Endothelial cell of umbilical vein (primary cell): ENCODE measurements around the gene FAM187B. TPM values are rescaled to one million over a fixed set of nuclear protein-coding genes. Genes with fewer than 3 reads are reported as not detected.

Experiments
- BruUV-seq: library from RNA; stranded (reverse); fragments of 400-500 nt; replicated peaks from 2 replicates; lab custom pipeline; 2021; lab: Mats Ljungman, UMichigan
- CTCF ChIA-PET: fragments of 300-600, 350-600 bp; sonication (Branson Sonifier 250); formaldehyde crosslinking; loops from one replicate; lab custom pipeline; 2021; ENCODE audit warnings: antibody characterized with exemption, inconsistent platforms; lab: Charles Lee
- POLR2A ChIA-PET: fragments of 300-600, 350-600 bp; sonication (Branson Sonifier 250); formaldehyde crosslinking; loops from one replicate; lab custom pipeline; 2021; ENCODE audit warnings: antibody characterized with exemption, inconsistent platforms; lab: Charles Lee
- DNase-seq: peaks from one replicate; pipeline ENCODE4 v3.0.0-alpha.2; 2011; ENCODE audit warnings: low read depth, low spot score
- FAIRE-seq: peaks from 2 replicates; lab custom pipeline; 2011; peaks lifted over from hg19 to GRCh38; lab: Jason Lieb, UNC
- H2AFZ ChIP-seq: 2 replicates; pipeline ENCODE4 v1.6.0; 2012; ENCODE audit warnings: low read depth, low read length, control low read depth, inconsistent platforms
- H3K27ac ChIP-seq: 2 replicates; pipeline ENCODE4 v1.5.1; 2011; ENCODE audit warnings: low read depth, mild to moderate bottlenecking, control low read depth, low read length, moderate library complexity; ENCODE audit not compliant: insufficient read depth
- H3K27me3 ChIP-seq, 2 experiments: 2 replicates each; pipeline versions ENCODE4 v1.6.0 to v1.6.1; 2011; ENCODE audit warnings: low read length in 2 of 2, mixed read lengths in 1 of 2; ENCODE audit not compliant: control insufficient read depth in 2 of 2, insufficient read depth in 2 of 2
- H3K36me3 ChIP-seq, 2 experiments: 2 replicates in 1 of 2; 3 replicates in 1 of 2; pipeline ENCODE4 v1.5.1; 2011; ENCODE audit warnings: low read length in 2 of 2, mild to moderate bottlenecking in 1 of 2, moderate library complexity in 1 of 2; ENCODE audit not compliant: control insufficient read depth in 2 of 2, insufficient read depth in 2 of 2; ENCODE audit errors: extremely low read depth in 1 of 2
- H3K4me1 ChIP-seq: 3 replicates; pipeline ENCODE4 v1.5.1; 2011; ENCODE audit warnings: mild to moderate bottlenecking, low read length; ENCODE audit not compliant: control insufficient read depth, insufficient read depth; ENCODE audit errors: extremely low read depth
- H3K4me2 ChIP-seq: 2 replicates; pipeline ENCODE4 v1.6.1; 2011; ENCODE audit warnings: low read length, control low read depth, mixed read lengths; ENCODE audit not compliant: insufficient read depth
- H3K4me3 ChIP-seq, 3 experiments: fragments of 200-600 bp in 1 of 3; sonication (generic), shearing (Covaris generic) in 1 of 3; replicated peaks in 1 of 3; 2 replicates each; pipeline ENCODE4 v1.5.1; 2011 to 2016; ENCODE audit warnings: control low read depth in 3 of 3, low read length in 3 of 3, mild to moderate bottlenecking in 2 of 3, inconsistent platforms in 1 of 3, low read depth in 1 of 3, moderate library complexity in 1 of 3; ENCODE audit not compliant: insufficient read depth in 1 of 3
- H3K79me2 ChIP-seq: 2 replicates; pipeline ENCODE4 v1.6.0; 2012; ENCODE audit warnings: low read length, inconsistent platforms; ENCODE audit not compliant: control insufficient read depth, insufficient read depth
- H3K9ac ChIP-seq: replicated peaks from 2 replicates; pipeline ENCODE3; 2011; ENCODE audit warnings: low read length, control low read depth; ENCODE audit not compliant: insufficient read depth; ENCODE audit errors: extremely low read depth
- H3K9me1 ChIP-seq: replicated peaks from 3 replicates; pipeline ENCODE4 v1.6.0; 2011; ENCODE audit warnings: mild to moderate bottlenecking, low read length; ENCODE audit not compliant: control insufficient read depth, insufficient read depth; ENCODE audit errors: extremely low read depth
- H3K9me3 ChIP-seq: replicated peaks from 2 replicates; pipeline ENCODE4 v1.5.1; 2012; ENCODE audit warnings: low read length, inconsistent platforms; ENCODE audit not compliant: control insufficient read depth, insufficient read depth
- H4K20me1 ChIP-seq: replicated peaks from 2 replicates; pipeline ENCODE3; 2011; ENCODE audit warnings: mild to moderate bottlenecking, low read length; ENCODE audit not compliant: control insufficient read depth, insufficient read depth; ENCODE audit errors: extremely low read depth
- CTCF ChIP-seq, 2 donors: IDR thresholded peaks; 1 replicate in 1 of 2; 2 replicates in 1 of 2; pipeline ENCODE4 v1.5.1; 2011; ENCODE audit warnings: low read length in 2 of 2, mild to moderate bottlenecking in 2 of 2, moderate library complexity in 2 of 2, control low read depth in 1 of 2, inconsistent platforms in 1 of 2, low read depth in 1 of 2; ENCODE audit not compliant: insufficient read depth in 1 of 2; ENCODE audit errors: extremely low read depth in 1 of 2
- EZH2 ChIP-seq: IDR thresholded peaks from 2 replicates; pipeline ENCODE4 v1.6.1; 2012; ENCODE audit warnings: borderline replicate concordance, low read depth, mild to moderate bottlenecking, moderate library complexity, low read length, inconsistent platforms; ENCODE audit not compliant: severe bottlenecking
- FOS ChIP-seq: IDR thresholded peaks from 2 replicates; pipeline ENCODE4 v1.6.1; 2011; ENCODE audit warnings: mild to moderate bottlenecking, low read length, moderate library complexity, borderline replicate concordance; ENCODE audit not compliant: insufficient read depth
- GATA2 ChIP-seq: IDR thresholded peaks from 2 replicates; pipeline ENCODE4 v1.7.0; 2011; ENCODE audit warnings: low read depth, mild to moderate bottlenecking, moderate library complexity, mixed read lengths, low read length; ENCODE audit not compliant: insufficient read length, insufficient read depth
- JUN ChIP-seq: IDR thresholded peaks from 2 replicates; pipeline ENCODE4 v1.6.1; 2011; ENCODE audit warnings: borderline replicate concordance, low read depth; ENCODE audit not compliant: insufficient read length, insufficient read depth
- MAX ChIP-seq: IDR thresholded peaks from 2 replicates; pipeline ENCODE4 v1.6.1; 2011; ENCODE audit not compliant: insufficient read depth, insufficient read length
- MYC ChIP-seq: IDR thresholded peaks from one replicate; pipeline ENCODE4 v1.6.1; 2011; ENCODE audit warnings: mild to moderate bottlenecking, low read depth, low read length
- POLR2A ChIP-seq: IDR thresholded peaks from 2 replicates; pipeline ENCODE4 v1.6.1; 2012; ENCODE audit warnings: low read depth, mild to moderate bottlenecking, control low read depth, low read length
- POLR2AphosphoS5 ChIP-seq: IDR thresholded peaks from 2 replicates; pipeline ENCODE4 v1.6.1; 2012; ENCODE audit warnings: low read depth, mild to moderate bottlenecking, control low read depth, low read length, moderate library complexity; ENCODE audit not compliant: insufficient read depth
- dilution Hi-C: fragments of 300-500 bp; cut with MboI; formaldehyde crosslinking; loops from one replicate; pipeline ENCODE4 v1.15.0; 2019; ENCODE audit warnings: low sequenced_read_pairs; ENCODE audit not compliant: extremely low pct_ligation_motif_present
- intact Hi-C: fragments of 100-400 bp; cut with micrococcal nuclease; formaldehyde crosslinking; loops from one replicate; pipeline ENCODE4 v1.10.0; 2022
- polyA plus RNA-seq, 4 experiments: library from polyadenylated mRNA; depleted of rRNA in 3 of 4; stranded (reverse) in 3 of 4; unstranded in 1 of 4; fragments of >200 nt; gene quantifications; 2 replicates each; pipeline versions ENCODE4 v1.2.1 to v1.2.3, GENCODE V29; 2011 to 2012; ENCODE audit warnings: missing spikeins in 1 of 4
- total RNA-seq: library from RNA; stranded (reverse); gene quantifications from 2 replicates; pipeline ENCODE4 v1.2.3, GENCODE V29; 2021

FAM187B gene
- total and polyA plus RNA-seq, 2 donors (not counting 3 experiments of a cell fraction or from before 2014, with no cell fraction given): not detected

GRCh38 chr19:35208121-35208520 lies 20.4 kb downstream of the FAM187B start:
- H3K4me1 ChIP-seq: peaks cover 6% of the 10 kb centered on the region
- BruUV-seq: no TSS peak
- dilution Hi-C loops (no loop called here), intact Hi-C loops (no loop called here)
- FAIRE-seq (no peak), DNase-seq (no peak)
- H3K27ac ChIP-seq: no peak overlapping the region
- H3K4me3 ChIP-seq: no peak overlapping the region
- CTCF ChIA-PET: no interaction called here
- no peaks in the 10 kb centered on the region for H3K9me1 ChIP-seq
- no peaks in the 10 kb centered on the region for H4K20me1 ChIP-seq
- no peaks in the 10 kb centered on the region for H3K9me3 ChIP-seq
- no peak overlapping the region for H3K4me2 ChIP-seq
- no peak for TF ChIP-seq POLR2A
- no peak for TF ChIP-seq MAX
- no peak for TF ChIP-seq JUN
- TF ChIP-seq GATA2: no peak
- TF ChIP-seq CTCF (IDR thresholded peaks at IDR 0.05; ENCODE audit: extremely low read depth in 1 of 2, insufficient read depth in 1 of 2, low read depth in 1 of 2, low read length in 2 of 2): no peak
- no peak for TF ChIP-seq POLR2AphosphoS5
- no peak for TF ChIP-seq EZH2
- TF ChIP-seq MYC: no peak
- no peak for TF ChIP-seq FOS
- H3K36me3 ChIP-seq: no peaks in the 10 kb centered on the region
- no peaks in the 10 kb centered on the region for H3K79me2 ChIP-seq
- peaks cover 0 to 2% of the 10 kb centered on the region in 2 experiments for H3K27me3 ChIP-seq
- no peak overlapping the region for H2AFZ ChIP-seq
- POLR2A ChIA-PET: no interaction called here
- H3K9ac ChIP-seq: no peak overlapping the region
